Left kidney (tissue), 2 donors: Measurements from ENCODE around the gene FES. TPM values are rescaled to one million over a fixed set of nuclear protein-coding genes. Genes with fewer than 3 reads are reported as not detected.
"Not testable (repeated sequence)": the region's sequence is repeated elsewhere in the genome, so short reads cannot be mapped to it uniquely, and the experiment has no call there.

Experiments used
- DNase-seq: peaks from one replicate; pipeline ENCODE4 v3.0.0-alpha.2; 2013
- polyA plus RNA-seq: library from polyadenylated mRNA; unstranded; fragments of 120-200 nt; gene quantifications from one replicate; pipeline ENCODE4 v1.2.1, GENCODE V29; 2013; ENCODE audit not compliant: insufficient read length

Gene FES
- polyA plus RNA-seq, 1 donor = 13.1 TPM

DNA sequence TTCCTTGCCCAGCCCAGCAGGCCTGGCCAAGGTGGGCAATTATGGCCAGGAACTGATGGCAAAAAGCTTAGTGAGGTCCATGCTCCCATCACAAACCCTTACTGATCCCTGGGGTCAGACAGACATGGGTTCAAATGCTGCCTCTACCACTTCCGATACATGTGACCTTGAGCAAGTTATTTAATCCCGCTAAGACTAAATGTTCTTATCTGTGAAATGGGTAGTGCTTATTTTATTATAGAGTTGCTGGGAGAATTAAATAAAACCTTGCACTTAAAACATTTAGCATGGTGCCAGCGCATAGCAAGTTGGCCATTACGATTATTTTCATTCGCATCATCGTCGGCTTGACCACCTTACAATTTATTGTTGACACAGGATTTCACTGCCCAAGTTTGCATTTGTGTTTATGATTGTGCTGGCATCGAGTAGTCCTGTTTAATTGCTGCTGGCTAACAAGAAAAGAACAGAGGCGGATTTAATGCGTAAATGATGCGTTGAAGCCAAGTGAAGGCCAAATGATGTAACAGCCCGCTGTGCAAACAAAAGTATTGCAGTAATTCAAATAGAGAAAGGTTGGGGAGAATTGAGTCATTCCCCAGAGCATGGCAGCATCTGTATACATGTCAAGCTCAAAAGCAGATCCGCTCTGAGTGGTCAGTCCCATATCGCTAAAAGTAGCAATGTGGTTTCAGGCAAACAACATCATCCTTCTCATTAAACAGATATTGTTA lies 23.2 kb upstream of the FES start:
- DNase-seq = no peak

DNA sequence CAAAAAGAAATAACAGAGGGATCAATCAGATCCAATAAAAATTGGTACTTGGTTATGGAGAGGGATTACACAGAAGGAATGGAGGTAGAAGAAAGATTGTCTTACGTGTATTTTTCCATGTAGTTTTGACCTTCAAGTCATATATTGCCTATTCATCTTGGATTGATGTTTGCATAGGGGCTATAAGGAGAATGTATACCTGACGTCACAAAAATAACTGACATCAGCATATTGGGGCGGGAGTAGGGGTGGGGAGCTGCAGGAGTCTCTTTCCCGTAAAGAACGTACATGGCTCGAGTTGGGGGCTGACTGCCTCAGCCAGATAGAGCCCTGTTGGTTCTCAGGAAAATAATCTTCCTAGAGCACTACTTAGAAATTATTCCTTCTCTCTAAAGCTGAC lies 21.8 kb upstream of the FES start:
- no peak for DNase-seq

DNA sequence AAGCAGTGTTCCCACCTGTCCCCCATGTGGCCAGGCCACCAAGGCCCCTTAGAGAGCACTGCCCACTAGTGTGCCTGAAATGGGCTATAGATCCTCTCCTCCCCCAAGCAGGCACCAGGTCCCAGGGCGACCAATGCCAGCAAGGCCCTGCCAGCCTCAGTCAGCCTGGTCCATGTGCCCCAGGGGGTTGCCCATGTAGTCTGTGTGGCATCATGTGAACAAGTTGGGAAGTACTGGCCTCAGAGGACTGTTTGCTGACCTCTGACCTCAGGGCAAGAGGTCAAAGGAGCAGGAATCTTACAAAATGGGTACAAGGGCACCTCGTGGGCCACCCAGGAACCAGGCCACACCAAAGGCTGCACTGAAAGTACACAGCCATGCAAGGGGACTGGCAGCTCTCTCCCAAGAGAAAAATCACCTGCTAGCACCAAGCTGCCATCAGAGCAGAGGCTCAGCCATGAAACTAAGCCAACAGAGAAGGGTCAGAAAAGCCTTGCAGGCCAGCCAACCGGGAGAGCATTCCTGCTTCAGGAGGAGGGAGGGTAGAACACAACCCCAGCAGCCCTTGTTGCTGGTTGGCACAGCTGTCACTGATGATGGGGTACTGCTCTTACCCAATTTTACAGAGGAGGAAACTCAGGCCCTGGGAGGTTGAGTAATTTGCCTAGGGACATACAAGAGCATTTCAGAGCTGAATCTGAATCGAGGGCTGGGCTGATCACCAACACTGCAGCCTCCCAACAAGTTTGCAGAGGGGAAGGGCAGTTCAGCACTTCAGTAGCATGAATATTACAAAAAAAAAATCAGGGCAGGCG lies 21.1 kb upstream of the FES start:
- no peak for DNase-seq

DNA sequence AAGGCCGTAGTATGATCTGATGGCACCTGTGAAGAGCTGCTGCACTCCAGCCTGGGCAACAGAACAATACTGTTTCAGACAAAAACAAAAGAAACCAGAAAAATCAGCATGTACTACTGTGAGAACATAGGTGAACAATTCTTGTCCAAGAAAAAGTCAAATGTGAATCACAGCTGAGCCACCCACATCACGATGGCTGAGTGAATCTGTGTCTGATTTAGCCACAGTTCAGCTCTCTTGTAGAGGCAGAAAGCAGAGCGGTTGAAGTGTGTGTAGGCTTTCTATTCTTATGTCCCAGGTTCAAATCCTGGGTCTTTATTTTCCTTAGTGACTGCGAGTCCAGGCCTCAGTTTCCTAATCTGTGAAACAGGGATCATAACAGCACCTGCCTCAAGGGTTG lies 20.3 kb upstream of the FES start:
- no peak for DNase-seq

DNA sequence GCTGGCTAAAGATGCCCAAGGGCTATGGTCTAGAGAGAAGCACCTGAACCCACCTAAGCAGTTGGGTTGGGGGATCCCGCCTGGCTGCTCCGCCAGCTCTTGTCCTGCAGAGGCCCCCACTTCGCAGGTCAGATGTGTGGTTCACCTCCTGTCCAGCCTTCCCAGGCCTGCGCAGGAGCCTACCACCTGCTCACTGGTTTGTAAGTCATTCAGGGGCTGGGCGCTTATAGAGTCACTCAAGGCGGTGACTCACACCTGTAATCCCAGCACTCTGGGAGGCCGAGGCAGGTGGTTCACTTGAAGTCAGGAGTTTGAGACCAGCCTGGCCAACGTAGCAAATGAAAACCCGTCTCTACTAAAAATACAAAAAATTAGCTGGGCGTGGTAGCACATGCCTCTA lies 19.8 kb upstream of the FES start:
- no peak for DNase-seq

DNA sequence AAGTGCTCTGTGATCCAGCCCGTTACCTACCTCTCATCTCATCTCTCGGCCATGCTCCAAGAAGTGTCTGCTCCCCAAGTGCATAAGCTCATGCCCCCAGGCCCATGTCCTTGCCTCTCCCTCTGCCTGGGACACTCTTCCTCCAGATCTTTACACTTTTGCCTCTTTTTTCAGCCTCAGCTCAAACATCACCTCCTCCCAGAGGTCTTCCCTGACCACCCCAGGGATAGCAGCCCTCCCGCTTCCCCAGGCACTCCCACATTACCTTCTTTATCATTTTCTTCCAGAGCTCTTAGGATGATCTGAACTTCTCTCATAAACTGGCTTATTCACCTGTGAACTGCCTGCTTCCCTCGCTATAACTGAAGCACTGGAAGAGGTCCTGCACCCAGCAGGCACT lies 18.6 kb upstream of the FES start:
- no peak for DNase-seq

DNA sequence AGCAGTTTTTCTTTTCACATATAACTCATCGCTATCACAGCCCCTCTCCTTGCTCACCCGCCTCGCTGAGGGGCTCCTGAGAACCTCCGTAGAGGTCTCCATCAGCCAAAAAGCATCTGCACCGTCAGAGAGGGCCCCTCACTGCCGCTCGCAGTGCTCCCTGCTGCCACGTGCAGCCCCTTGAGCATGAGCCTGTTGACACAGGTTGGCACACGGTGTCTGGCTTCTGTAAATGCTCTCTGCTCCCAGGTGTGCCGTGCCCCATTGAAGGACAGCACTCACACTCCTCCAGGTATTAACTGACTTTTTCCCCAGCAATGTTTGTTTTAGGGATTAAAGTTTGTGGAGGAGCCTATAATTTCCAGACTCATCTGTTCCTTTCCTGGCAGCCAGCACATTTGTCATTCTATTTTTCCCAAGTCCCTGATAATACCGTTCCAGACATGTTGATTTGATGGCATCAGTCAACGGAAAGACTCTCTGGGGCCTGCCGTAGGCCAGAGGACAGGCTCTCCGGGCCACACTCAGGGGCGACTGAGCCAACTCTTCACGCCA lies 18.1 kb upstream of the FES start:
- no peak for DNase-seq

DNA sequence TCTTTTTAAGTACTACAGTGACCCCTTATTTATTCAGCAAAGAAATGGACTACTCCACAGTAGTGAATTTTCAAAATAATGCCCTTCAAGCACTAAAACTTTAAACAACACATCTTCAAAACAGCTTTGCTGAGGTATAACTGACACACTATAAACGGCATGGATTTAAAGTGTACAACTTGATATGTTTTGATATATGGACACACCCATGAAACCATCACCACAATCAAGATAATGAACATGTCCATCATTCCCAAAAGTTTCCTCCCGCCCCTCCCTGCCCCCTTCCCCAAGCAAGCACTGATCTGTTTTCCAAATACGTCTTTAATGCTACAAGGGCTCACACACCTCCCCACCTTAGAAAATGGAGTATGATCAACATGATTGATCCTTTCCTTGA lies 17.5 kb upstream of the FES start:
- no peak for DNase-seq

DNA sequence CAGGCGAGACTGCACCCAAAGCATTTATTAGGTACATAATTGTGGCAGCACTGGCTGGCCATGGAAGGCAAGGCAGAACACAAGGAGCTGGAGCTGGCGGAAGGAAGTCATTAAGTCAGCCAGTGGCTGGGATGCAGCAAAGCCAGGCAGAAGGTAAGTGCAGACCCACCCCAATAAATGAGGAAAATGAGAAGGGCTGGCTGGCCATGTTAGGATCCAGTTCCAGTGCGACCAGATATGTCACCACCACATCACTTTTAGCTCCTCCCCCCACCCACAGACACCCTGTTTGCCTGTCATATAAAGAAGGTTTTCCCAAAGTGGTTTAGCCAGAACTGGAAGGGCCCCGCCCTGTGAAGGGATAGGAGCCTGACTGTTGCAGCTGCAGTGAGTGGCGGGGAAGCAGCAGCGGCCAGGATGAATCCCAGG lies 16.0 kb upstream of the FES start, which contains the start of gene FURIN:
Gene FURIN, plus strand, starts transcription at position 328 of the 429 bp plus-strand sequence. CDS start 7,153 bp downstream, outside the sequence.
- no peak for DNase-seq

DNA sequence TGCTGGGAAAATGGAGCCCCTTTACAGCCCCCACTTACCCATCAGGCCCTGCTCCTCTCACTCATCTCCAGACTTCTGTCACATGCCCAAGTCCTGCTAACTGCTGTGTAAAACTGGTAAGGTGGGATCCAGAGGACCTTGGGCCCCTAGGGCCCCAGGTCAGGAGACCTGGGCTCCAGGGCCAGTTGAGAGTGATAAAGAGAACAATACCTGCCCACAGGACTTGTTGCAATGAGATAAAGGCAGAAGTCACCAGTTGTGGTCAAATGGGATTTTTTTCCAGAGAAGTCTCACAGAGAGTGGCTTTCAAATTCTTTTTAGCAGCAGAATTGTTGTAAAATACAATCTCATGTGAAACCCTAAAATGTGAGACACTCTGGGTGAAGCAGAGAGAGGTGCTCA lies 15.2 kb upstream of the FES start:
- no peak for DNase-seq

DNA sequence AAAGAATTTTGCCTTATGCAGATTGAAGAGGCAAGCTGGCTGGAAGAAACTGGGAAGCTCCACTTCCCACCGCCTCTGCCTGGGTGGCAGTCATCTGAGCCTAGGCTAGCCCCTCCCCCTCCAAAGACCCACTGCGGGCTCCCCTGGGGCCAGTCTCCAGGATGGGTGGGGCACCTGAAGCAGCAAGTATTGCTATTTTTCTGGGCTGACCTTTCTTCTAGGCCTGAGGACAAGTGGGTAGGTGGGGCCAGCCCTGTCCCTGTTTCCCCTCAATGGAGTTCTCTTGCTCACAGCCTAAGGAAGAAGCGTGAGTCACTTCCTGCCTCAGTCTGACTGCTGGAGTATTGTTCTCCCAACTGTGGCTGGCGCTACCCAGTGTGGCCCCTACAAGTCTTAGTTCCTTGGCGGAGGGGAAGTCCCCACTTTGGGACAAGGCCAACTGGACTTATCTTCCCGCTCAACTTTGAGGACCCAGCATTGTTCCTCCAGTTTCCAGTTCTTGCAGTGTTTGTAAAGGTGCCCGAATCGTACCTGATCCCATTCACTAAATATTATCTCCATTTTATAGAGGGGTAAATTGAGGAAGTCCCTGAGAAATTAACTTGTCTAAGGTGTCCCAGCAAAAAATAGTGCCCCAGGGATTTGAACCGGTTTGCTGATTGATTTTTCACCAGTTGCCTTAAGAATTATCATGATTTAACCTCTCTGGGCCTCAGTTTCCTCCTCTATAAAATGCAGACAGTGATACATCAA lies 14.5 kb upstream of the FES start:
- DNase-seq = no peak

DNA sequence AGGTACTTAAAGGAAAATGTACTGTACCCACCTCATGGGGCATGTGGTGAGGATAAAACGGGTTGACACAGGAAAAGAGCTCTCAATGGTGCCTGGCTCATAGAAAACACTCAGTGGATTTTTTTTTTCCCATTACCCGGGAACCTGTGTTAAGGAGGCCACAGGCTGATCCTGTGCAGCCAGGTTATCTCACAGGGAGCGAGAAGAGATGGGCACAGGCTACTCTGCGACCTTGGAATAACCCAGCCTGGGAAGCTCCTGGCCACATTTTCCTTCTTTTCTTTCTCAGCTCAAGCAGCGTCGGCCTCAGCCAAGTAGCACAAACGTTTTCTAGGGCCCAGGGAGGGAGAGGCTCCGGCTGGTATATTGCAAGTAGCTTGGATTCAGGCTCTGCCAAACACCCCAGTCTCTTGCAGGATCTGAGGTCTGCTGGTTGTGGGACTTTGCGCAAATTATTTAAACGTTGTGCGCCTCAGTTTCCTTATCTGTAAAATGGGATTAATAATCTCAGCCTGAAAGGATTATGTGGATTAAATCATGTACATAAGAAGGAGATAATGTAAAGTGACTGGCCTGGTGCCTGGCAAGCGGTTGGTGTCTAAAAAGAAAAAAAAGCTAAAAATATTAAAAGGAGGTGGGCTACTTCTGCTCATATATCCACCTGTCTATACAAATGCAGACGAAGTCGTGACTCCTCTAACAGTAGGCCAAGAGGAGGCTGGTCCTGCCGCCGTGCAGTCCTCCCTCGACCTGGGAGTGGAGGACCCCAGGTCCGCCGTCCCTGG lies 13.8 kb upstream of the FES start:
- DNase-seq = no peak

DNA sequence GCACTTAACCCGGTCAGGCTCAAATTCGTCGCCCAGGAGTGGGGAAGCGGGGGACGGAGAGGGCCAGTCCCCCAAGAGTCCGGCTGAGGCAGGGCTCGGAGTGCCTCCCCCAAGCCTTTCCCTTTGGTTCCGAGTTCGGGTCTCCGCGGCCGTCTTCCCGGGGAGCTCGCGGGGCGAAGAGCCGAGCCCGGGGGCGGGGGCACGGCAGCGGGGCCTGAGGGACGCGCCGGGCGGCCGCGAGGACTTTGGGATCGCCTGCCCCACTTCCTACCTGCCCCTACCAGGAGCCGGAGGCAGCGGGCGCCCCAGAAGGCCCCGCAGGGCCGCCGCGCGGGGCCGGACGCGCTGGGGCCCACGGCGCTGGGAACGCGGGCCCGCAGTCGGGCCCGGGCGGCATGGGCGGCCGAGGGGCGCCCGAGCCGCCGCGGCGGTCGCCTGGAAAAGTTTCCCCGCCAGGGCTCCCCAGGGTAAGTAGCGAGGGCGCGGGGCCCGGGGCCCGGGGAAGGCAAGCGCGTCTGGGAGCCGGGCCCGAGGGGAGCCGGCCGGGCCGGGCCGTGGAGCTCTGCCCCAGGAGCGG lies 13.1 kb upstream of the FES start:
- no peak for DNase-seq

DNA sequence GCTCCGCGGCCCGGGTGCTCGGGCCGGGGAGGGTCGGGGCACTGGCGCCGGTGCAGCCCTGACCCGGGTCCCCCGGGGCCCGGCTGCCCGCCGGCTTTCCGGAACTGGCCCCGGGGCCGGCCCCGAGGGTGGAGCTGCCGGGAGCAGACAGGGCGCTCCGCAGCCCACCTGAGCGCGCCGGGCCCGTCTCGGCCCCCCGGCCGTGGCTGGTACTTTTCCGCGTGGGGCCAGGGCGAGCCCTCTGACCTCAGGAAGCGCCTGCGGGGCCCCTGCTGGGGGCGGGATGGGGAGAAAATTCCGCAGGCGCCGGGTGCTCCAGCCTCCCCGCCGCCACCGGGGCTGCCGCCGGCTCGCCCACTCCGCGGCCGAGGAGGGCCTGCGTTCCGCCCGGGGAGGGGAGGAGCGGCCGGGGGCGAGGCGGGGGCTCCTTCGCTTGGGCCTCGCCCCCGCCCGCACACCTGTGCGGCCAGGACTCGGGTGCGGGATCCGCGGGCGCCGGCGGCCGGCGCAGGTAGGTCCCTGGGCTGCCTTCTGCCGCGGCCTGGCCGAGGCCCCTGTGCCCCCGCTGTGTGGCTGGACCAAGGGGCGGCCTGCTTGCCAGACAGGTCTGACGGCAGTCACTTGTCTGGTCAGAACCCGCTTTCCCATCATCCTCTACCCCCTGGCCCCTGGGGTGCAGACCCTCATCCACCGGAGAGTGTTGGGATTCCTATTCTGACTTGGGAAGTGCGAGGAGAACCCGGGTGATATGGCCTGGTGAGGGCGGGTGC lies 12.4 kb upstream of the FES start:
- no peak for DNase-seq

DNA sequence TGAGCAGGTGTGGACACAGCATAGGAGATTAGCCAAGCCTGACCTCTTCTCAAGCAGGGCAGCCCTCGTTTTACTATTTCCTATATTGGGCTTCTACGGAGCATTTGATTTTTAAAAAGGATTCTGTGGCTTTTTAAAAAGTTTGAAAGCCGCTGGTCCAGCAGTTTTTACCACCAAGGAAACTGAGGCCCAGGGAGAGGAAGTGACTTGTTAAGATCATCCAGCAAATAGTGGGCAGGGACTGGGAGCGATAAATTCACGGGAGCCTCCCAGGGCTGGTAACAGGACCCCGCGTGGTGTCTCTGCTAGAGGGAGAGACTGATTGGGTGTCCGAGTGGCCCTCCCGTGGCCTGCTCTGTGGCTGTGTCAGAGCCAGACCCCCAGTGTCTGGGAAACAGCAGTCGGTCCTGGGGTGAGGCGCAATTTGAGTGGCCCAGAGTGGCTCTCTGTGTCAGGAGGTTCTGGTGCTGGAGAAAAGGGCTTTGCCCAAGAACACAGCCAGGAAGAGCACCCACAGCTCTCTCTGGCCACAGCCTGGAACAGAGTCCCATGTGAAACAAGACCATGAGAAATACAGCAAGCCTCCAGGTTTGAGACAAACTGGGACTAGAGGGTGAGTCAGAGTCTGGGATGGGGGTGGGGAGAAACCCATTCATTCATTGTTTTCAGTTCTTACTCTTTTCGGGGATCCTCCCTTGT lies 11.7 kb upstream of the FES start:
- DNase-seq = no peak

DNA sequence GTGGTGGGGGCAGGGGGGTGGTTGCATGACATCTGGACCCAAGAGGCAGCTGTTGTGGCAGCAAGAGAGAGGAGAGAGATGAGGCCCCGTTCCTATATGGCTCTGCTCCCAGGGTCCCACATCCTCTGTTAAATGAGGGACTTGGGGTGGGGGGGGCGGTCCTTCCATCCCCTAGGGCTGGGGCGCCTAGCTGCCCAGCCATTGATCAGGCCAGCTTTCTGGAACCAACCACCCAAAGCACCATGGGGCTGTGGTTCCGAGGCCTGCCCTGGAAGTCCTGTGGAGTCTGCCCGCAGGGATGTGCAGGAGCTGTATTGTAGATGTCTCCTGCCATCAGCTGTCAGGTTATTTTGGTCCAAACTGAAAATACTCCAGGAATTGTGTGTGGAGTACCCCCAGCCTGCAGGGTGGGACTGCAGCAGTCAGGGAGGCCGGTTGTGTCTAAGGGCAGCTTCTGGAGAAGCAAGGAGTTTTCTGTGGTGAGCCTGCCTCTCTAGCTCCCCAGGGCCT lies 10.8 kb upstream of the FES start:
- no peak for DNase-seq

DNA sequence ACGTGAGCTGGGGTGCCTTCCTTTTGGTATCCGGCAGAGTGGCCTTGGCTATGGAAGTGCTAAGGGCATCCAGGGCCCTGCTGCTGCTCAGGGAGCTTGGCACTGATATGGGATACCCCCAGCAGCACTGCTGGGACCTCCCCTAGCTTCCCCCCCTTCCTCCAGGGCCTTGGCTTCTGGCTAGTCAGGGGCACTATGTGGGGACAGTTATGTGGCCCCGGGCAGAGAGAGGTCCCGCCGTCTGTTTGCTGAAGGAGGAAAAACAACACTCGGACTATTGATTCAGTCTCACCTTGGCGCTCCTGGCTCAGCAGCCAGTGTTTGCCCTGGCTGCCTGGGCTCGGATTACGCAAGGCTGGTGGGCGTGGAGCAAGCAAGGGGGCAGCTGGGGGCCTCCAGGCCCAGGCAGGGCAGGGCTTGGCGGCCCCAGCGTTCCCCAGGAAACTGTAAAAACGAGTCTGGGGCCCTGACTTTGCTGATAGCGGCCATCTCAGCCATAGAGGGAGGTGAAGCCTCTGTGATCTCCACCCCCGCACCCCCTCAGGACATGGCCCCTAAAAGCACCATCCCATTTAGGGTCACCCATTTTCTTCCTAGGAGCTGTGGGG lies 10.2 kb upstream of the FES start:
- no peak for DNase-seq

DNA sequence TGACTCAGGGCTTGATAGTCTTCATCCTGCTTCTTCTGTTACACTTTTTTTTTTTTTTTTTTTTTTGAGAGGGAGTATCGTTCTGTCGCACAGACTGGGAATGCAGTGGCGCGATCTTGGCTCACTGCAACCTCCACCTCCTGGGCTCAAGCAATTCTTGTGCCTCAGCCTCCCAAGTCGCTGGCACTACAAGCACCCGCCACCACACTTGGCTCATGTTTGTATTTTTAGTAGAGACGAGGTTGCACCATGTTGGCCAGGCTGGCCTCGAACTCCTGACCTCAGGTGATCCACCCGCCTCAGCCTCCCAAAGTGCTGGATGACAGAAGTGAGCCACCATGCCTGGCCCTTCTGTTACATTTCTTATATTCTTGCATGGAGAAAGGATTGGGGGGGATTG lies 9.3 kb upstream of the FES start:
- DNase-seq = not testable (repeated sequence)

DNA sequence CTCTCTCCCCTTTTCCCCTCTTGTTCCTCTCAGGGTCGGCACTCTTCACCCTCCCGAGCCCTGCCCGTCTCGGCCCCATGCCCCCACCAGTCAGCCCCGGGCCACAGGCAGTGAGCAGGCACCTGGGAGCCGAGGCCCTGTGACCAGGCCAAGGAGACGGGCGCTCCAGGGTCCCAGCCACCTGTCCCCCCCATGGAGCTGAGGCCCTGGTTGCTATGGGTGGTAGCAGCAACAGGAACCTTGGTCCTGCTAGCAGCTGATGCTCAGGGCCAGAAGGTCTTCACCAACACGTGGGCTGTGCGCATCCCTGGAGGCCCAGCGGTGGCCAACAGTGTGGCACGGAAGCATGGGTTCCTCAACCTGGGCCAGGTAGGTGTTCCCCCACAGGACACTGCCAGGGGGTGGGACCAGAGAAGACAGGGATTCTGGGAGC lies 8.7 kb upstream of the FES start:
- no peak for DNase-seq
